SU-DHL-6 (cell line): ENCODE measurements around the gene CARMIL3.

Source experiments
- EZH2phosphoT487 ChIP-seq: fragments of 200-600 bp; sonication (generic), shearing (Covaris generic); conservative IDR thresholded peaks from 2 replicates; pipeline ENCODE4 v1.6.1; 2018; ENCODE audit warnings: mild to moderate bottlenecking, antibody characterized with exemption, low read length, moderate library complexity, mixed read lengths
- TF ChIP-seq, protein P1 (sequence below): fragments of 200-600 bp; sonication (generic); IDR thresholded peaks from one replicate; pipeline ENCODE4 v1.5.1; 2017; ENCODE audit warnings: antibody characterized with exemption, mild to moderate bottlenecking, low read length, moderate library complexity; ENCODE audit not compliant: insufficient read depth, poor library complexity, severe bottlenecking

- TF ChIP-seq, protein P1, sequence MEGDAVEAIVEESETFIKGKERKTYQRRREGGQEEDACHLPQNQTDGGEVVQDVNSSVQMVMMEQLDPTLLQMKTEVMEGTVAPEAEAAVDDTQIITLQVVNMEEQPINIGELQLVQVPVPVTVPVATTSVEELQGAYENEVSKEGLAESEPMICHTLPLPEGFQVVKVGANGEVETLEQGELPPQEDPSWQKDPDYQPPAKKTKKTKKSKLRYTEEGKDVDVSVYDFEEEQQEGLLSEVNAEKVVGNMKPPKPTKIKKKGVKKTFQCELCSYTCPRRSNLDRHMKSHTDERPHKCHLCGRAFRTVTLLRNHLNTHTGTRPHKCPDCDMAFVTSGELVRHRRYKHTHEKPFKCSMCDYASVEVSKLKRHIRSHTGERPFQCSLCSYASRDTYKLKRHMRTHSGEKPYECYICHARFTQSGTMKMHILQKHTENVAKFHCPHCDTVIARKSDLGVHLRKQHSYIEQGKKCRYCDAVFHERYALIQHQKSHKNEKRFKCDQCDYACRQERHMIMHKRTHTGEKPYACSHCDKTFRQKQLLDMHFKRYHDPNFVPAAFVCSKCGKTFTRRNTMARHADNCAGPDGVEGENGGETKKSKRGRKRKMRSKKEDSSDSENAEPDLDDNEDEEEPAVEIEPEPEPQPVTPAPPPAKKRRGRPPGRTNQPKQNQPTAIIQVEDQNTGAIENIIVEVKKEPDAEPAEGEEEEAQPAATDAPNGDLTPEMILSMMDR, result no peak
- no peak for TF ChIP-seq EZH2phosphoT487
These were observed 14.2 kb upstream of the CARMIL3 start for GRCh38 chr14:24037658-24038037.
